Pancreas (tissue), 10 donors: ENCODE data around the gene CCDC40. TPM values are rescaled to one million over a fixed set of nuclear protein-coding genes. Genes with fewer than 3 reads are reported as not detected.
A peak's percentile ranks its signal among the peaks of the same experiment; 100 is the strongest.

Experiments used
- ATAC-seq, 4 donors: fragments of 200-7000 bp; cut with Tn5 transposase; one replicate each; pipeline versions ENCODE4 v1.8.0 to v1.9.1; 2020; ENCODE audit warnings: mild to moderate bottlenecking in 4 of 4, moderate library complexity in 4 of 4
- DNase-seq, 6 donors: peaks; one replicate each; pipeline ENCODE4 v3.0.0-alpha.2; 2020
- FAIRE-seq: peaks from 2 replicates; lab custom pipeline; 2012; peaks lifted over from hg19 to GRCh38; lab: Jason Lieb, UNC
- H3K27ac ChIP-seq, 4 donors: fragments of 200-600 bp; sonication (generic); 1 replicate in 3 of 4; 2 replicates in 1 of 4; pipeline versions ENCODE4 v1.5.0 to v1.8.0; 2020
- H3K27me3 ChIP-seq, 4 donors: fragments of 200-600 bp; one replicate each; pipeline ENCODE4 v1.8.0; 2021
- H3K36me3 ChIP-seq, 3 donors: fragments of 200-600 bp; sonication (generic) in 1 of 3; one replicate each; pipeline versions ENCODE4 v1.5.0 to v1.8.0; 2020 to 2021
- H3K4me1 ChIP-seq, 3 donors: fragments of 200-600 bp; one replicate each; pipeline ENCODE4 v1.8.0; 2021
- H3K4me3 ChIP-seq, 4 donors: fragments of 200-600 bp; sonication (generic) in 2 of 4; one replicate each; pipeline versions ENCODE4 v1.5.0 to v1.8.0; 2020 to 2021
- H3K9me3 ChIP-seq, 4 donors: fragments of 200-600 bp; one replicate each; pipeline ENCODE4 v1.8.0; 2021
- WGBS, 2 donors: extraction: QIAGEN DNeasy Blood & Tissue Kit; methylation state at CpG; one replicate each; pipeline ENCODE4 v1.1.7; 2013; 5-methylcytosine and 5-hydroxymethylcytosine counted together
- intact Hi-C, 3 donors: fragments of 100-400 bp; cut with DNase I; formaldehyde crosslinking; loops; one replicate each; pipeline versions ENCODE4 v1.11.1 to v1.14.2; 2022
- polyA plus RNA-seq, 2 donors: library from polyadenylated mRNA; stranded (reverse); fragments of 200-250 nt; gene quantifications; one replicate each; pipeline ENCODE4 v1.2.3, GENCODE V29; 2013
- total RNA-seq, 6 donors: library from RNA; stranded (reverse); fragmentation: NEBNext Ultra II Directional in 4 of 6; extraction: Animal tissue kit (Norgen Biotek cat#: 25700) in 4 of 6; gene quantifications; one replicate each; pipeline versions ENCODE4 v1.2.1 to v1.2.4, GENCODE V29; 2021 to 2023
- TF ChIP-seq, protein P1 (sequence below), 4 donors: fragments of 200-600 bp; sonication (generic) in 3 of 4; IDR thresholded peaks; one replicate each; pipeline versions ENCODE4 v1.5.0 to v1.8.0; 2021; ENCODE audit warnings: antibody characterized with exemption in 4 of 4
- donor health status: healthy with polysubstance abuse.
- donor health status: DM: no; HTN: no; CAD: no; lungs with moderate emphysema.
- donor health status: DM: no; HTN: no; CAD: no.
- donor health status: control.
- donor health status: control.
- donor health status: Bipolar disorder and iron deficiency.
- donor health status: DM: yes; HTN: yes; CAD: no.
- donor health status: DM: no; HTN: no; CAD: no.
- donor health status: DM: no; HTN: no; CAD: no.
- donor health status: DM: yes; HTN: yes; CAD: no.

CCDC40 gene
- total and polyA plus RNA-seq, 8 donors: 1.9 to 12.3 (median 3.4) TPM

- Histone ChIP-seq H3K4me3 (peak within 1 kb of the TSS; percentile 79 to 93 (median 88)), H3K27ac (peak within 1 kb of the TSS; percentile 68 to 80 (median 74)), H3K27me3 (no peaks in the 10 kb centered on the region), H3K4me1 (peaks cover 0 to 9% (median 0%) of the 10 kb centered on the region in 3 donors), H3K36me3 (no peaks in the 10 kb centered on the region), H3K9me3 (no peaks in the 10 kb centered on the region)
- FAIRE-seq: no peak
- DNase-seq: peak; percentile 74 to 98 (median 89)
- intact Hi-C loops: no loop called here
- TF ChIP-seq, protein P1, sequence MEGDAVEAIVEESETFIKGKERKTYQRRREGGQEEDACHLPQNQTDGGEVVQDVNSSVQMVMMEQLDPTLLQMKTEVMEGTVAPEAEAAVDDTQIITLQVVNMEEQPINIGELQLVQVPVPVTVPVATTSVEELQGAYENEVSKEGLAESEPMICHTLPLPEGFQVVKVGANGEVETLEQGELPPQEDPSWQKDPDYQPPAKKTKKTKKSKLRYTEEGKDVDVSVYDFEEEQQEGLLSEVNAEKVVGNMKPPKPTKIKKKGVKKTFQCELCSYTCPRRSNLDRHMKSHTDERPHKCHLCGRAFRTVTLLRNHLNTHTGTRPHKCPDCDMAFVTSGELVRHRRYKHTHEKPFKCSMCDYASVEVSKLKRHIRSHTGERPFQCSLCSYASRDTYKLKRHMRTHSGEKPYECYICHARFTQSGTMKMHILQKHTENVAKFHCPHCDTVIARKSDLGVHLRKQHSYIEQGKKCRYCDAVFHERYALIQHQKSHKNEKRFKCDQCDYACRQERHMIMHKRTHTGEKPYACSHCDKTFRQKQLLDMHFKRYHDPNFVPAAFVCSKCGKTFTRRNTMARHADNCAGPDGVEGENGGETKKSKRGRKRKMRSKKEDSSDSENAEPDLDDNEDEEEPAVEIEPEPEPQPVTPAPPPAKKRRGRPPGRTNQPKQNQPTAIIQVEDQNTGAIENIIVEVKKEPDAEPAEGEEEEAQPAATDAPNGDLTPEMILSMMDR (IDR thresholded peaks at IDR 0.05): peak; percentile 68 to 83 (median 76)
- peak; percentile 91 to 93 (median 92) for ATAC-seq
- WGBS, 2 donors: 0% methylated on average over 78 to 114 of the region's 114 CpGs
These were observed 64.8 kb downstream of the CCDC40 start, which contains the start of gene GAA for GRCh38 chr17:80101011-80101945. TSS of gene GAA (plus strand) at chr17:80101581. CDS start at chr17:80104587, 3,006 bp downstream.

GRCh38 chr17:80101946-80102663 is 65.7 kb downstream of the CCDC40 start:
- WGBS, 2 donors: 32 to 36% methylated on average over 21 of the region's 21 CpGs
- no peaks in the 10 kb centered on the region for H3K36me3 ChIP-seq
- peak overlapping the region in 2 of 4 donors; percentile 53 to 68 for H3K27ac ChIP-seq
- peak in 3 of 4 donors; percentile 17 to 40 (median 27) for ATAC-seq
- H3K27me3 ChIP-seq: no peaks in the 10 kb centered on the region
- H3K4me3 ChIP-seq: peak overlapping the region; percentile 79 to 93 (median 88)
- no peak for FAIRE-seq
- peaks cover 0 to 9% (median 0%) of the 10 kb centered on the region in 3 donors for H3K4me1 ChIP-seq
- intact Hi-C loops: no loop called here
- peak in 3 of 6 donors; percentile 33 to 67 (median 42) for DNase-seq
- TF ChIP-seq, protein P1 (IDR thresholded peaks at IDR 0.05): no peak
- H3K9me3 ChIP-seq: no peaks in the 10 kb centered on the region

DNA sequence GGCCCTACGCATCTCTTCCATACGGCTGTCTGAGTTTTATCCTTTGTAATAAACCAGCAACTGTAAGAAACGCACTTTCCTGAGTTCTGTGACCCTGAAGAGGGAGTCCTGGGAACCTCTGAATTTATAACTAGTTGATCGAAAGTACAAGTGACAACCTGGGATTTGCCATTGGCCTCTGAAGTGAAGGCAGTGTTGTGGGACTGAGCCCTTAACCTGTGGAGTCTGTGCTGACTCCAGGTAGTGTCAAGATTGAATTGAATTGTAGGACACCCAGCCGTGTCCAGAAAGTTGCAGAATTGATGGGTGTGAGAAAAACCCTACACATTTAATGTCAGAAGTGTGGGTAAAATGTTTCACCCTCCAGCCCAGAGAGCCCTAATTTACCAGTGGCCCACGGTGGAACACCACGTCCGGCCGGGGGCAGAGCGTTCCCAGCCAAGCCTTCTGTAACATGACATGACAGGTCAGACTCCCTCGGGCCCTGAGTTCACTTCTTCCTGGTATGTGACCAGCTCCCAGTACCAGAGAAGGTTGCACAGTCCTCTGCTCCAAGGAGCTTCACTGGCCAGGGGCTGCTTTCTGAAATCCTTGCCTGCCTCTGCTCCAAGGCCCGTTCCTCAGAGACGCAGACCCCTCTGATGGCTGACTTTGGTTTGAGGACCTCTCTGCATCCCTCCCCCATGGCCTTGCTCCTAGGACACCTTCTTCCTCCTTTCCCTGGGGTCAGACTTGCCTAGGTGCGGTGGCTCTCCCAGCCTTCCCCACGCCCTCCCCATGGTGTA is 66.4 kb downstream of the CCDC40 start:
- Histone ChIP-seq H3K4me1 (peaks cover 0 to 9% (median 0%) of the 10 kb centered on the region in 3 donors), H3K4me3 (peak overlapping the region in 1 of 4 donors; percentile 93), H3K27ac (no peak overlapping the region), H3K9me3 (no peaks in the 10 kb centered on the region), H3K27me3 (no peaks in the 10 kb centered on the region), H3K36me3 (no peaks in the 10 kb centered on the region)
- 84 to 85% methylated on average over 15 of the region's 15 CpGs for whole genome bisulfite sequencing, 2 donors
- TF ChIP-seq, protein P1 (IDR thresholded peaks at IDR 0.05): no peak
- no peak for FAIRE-seq
- peak in 3 of 6 donors; percentile 12 to 35 (median 33) for DNase-seq
- ATAC-seq: no peak
- intact Hi-C loops: no loop called here

- TF ChIP-seq, protein P1 (IDR thresholded peaks at IDR 0.05): no peak
- Histone ChIP-seq H3K9me3 (no peaks in the 10 kb centered on the region), H3K27me3 (no peaks in the 10 kb centered on the region), H3K36me3 (no peaks in the 10 kb centered on the region), H3K27ac (no peak overlapping the region), H3K4me3 (no peak overlapping the region), H3K4me1 (peaks cover 0 to 9% (median 0%) of the 10 kb centered on the region in 3 donors)
- 90% methylated on average over 19 of the region's 19 CpGs for WGBS, 2 donors
- intact Hi-C loops: no loop called here
- DNase-seq: peak in 3 of 6 donors; percentile 11 to 51 (median 24)
- no peak for ATAC-seq
- no peak for FAIRE-seq
These were observed 67.1 kb downstream of the CCDC40 start for GRCh38 chr17:80103449-80104085.
